ENCODE results near the gene GPR143. TPM values are rescaled to one million over a fixed set of nuclear protein-coding genes. Genes with fewer than 3 reads are reported as not detected.
A peak's percentile ranks its signal among the peaks of the same experiment; 100 is the strongest.

The GPR143 gene
- total RNA-seq, 2 experiments from 2014 or later = not detected

DNA sequence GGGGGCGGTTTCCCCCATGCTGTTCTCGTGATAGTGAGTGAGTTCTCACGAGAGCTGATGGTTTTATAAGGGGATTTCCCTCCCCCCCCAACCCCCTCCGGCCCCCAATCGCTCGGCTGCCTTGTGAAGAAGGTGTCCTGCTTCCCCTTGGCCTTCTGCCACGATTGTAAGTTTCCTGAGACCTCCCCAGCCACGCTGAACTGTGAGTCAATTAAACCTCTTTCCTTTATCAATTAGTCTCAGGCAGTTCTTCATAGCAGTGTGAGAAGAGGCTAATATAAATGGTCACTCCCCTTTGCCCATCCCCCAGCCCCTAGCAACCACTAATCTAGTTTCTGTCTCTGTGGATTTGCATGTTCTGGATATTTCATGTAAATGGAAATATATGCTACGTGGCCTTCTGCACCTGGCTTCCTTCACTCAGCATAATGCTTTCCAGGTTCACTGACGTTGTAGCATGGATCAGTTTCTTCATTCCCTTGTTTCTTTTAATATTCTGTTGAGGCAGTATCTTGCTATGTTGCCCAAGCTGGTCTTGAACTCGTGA, 16.4 kb downstream of the GPR143 start:
- H3K36me3 Mint-ChIP-seq = peaks cover 10% of the 10 kb centered on the region

DNA sequence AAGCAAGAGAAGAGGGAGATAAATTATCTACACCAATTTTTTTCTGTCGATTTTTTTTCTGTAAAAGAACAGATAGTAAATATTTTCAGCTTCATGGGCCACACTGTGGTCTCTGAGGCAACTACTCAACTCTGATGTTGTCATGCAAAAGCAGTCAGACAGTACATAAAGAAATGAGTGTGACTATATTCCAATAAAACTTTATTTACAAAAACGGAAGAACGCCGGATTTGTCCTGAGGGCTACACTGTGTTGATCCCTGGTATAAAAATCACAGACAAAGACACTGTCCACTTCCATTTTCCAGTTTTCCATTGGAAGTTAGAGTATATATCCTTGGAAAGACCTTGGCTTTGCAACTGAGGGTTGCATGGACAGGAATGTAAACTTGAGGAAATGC, 18.0 kb downstream of the GPR143 start:
- peaks cover 5% of the 10 kb centered on the region for H3K9me3 Mint-ChIP-seq
- no peak overlapping the region for H3K4me3 Mint-ChIP-seq
- peaks cover 10% of the 10 kb centered on the region for H3K36me3 Mint-ChIP-seq
- POLR2A ChIA-PET = no interaction called here
- ATAC-seq (ENCODE audit: low read depth) (no peak), DNase-seq (no peak)
- peaks cover 3% of the 10 kb centered on the region for H3K27me3 Mint-ChIP-seq
- H3K27ac Mint-ChIP-seq = no peak overlapping the region
- peaks cover 12% of the 10 kb centered on the region for H3K4me1 Mint-ChIP-seq

More for the DNA sequence above, 16.4 kb downstream of the GPR143 start:
- Mint-ChIP-seq H3K27me3 (peaks cover 2% of the 10 kb centered on the region), H3K4me3 (no peak overlapping the region), H3K9me3 (peaks cover 5% of the 10 kb centered on the region), H3K27ac (no peak overlapping the region), H3K4me1 (peaks cover 12% of the 10 kb centered on the region)
- POLR2A ChIA-PET = no interaction called here
- ATAC-seq (ENCODE audit: low read depth) = no peak
- no peak for DNase-seq

DNA sequence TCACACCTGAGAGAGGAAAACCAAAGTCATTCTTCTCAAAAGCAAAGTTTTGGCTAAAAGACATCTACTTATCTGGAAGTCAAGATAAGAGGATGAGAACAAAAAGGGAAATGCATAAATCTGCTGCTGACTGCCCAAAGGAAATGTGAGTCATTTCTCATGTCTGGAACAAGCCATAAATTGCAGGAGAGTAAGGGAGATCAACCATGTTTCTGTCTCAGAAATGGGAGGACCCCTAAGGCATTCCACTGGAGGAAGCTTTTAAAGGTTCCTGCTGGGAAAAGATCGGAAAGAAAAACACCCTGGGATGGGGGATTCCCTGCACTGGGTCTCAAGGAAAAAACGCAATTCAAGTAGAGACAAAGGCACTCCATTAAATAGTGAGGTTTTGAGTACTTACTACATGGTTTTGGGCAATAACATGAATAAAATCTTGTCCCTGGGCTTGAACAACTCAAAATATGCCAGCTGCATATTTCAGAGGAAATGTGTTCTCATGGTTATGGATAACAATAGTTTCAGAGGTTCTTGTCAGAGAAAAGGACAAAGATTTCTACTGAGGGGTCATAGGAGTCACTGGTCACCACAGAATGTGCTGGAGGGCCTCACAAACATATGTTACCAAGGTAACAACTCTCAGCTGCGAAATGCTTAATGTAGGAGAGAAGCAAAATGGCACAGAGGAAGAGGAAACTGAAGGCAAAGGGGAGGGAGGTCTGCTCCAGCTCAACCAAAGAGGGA, 19.3 kb downstream of the GPR143 start:
- POLR2A ChIA-PET = no interaction called here
- H3K4me3 Mint-ChIP-seq = no peak overlapping the region
- H3K27me3 Mint-ChIP-seq = peaks cover 3% of the 10 kb centered on the region
- DNase-seq = no peak
- H3K36me3 Mint-ChIP-seq = peaks cover 10% of the 10 kb centered on the region
- H3K4me1 Mint-ChIP-seq = peaks cover 12% of the 10 kb centered on the region
- H3K27ac Mint-ChIP-seq = peak overlapping the region; percentile 49
- ATAC-seq (ENCODE audit: low read depth) = no peak
- H3K9me3 Mint-ChIP-seq = peaks cover 5% of the 10 kb centered on the region

DNA sequence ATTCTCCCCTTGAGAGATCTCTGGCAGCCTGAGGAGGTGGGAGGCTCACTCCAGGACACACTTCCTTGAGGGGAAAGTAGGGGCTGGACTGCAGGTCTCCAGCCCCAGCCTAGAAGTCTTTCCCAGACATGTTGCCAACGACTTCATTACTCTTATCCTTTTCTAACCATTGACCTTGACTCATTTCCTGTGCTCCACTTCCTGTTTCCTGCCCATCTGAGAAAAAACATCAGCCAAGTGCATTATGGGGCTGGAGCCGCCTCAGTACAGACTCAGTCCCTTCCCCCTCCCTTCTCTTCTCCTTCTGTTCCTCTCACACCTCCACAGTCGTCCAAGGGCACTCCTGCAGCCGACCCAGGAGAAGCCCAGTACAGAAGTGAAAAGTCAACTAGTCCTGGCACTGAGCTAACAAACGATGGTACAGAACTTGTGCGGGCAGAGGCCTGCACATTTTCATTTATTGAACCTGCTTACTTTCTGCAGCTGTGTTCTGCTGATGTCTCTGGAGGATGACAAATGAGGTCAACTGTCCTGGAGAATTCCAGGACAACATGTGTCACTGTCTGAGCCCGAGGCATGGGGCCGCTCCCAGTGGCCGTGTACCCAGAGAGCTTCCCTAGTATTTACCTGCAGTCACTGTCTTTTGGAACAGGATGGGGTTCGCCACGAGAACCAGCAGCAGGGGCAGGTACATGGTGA, 20.1 kb downstream of the GPR143 start:
- Mint-ChIP-seq H3K4me3 (peak overlapping the region; percentile 63), H3K27ac (peak overlapping the region; percentile 82), H3K36me3 (peaks cover 10% of the 10 kb centered on the region), H3K9me3 (peaks cover 5% of the 10 kb centered on the region), H3K4me1 (peaks cover 12% of the 10 kb centered on the region), H3K27me3 (peaks cover 3% of the 10 kb centered on the region)
- peak; percentile 60 for ATAC-seq (ENCODE audit: low read depth)
- no peak for DNase-seq
- POLR2A ChIA-PET = no interaction called here

DNA sequence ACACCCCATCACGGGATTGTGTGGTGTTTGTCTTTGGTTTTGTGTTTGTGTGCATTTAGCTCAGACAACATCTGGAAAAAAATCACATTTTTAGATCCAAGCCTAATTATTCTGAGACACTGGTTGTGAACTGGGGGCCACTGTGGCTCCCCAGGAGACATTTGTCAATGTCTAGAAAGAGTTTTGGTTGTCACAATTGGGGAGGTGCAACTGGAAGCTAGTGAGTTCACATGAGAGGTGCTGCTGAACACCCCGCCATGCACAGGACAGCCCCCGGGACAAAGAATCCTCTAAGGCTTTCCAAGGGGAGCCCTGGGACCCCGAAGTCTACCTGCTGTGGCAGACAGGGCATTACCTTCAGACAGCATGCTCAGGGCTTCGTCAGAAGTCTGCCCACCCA, 26.5 kb downstream of the GPR143 start:
- POLR2A ChIA-PET = no interaction called here
- no peak for DNase-seq
- ATAC-seq (ENCODE audit: low read depth) = no peak
- Mint-ChIP-seq H3K36me3 (no peaks in the 10 kb centered on the region), H3K4me3 (no peak overlapping the region), H3K4me1 (peaks cover 2% of the 10 kb centered on the region), H3K9me3 (peaks cover 3% of the 10 kb centered on the region), H3K27ac (no peak overlapping the region), H3K27me3 (peaks cover 3% of the 10 kb centered on the region)

DNA sequence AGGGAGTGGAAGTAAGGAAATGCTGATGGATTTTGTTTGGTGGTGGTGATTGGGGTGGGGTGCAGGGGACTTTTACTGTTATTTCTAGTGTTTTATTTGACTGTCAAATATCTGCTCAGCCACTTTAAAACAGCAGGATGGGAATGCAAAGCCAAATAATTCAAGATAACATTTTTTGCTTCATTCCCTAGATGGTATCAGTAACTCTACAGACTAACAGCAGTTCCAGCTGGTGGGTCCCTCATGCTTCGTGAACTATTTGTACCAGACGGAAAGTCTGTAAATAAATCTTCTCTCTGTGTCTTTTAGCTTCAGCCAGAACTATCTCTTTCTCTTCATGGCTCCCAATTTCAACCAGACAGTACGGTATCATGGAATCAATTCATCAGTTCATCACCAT, 27.5 kb downstream of the GPR143 start:
- Mint-ChIP-seq H3K4me1 (peaks cover 2% of the 10 kb centered on the region), H3K9me3 (peaks cover 3% of the 10 kb centered on the region), H3K4me3 (no peak overlapping the region), H3K36me3 (no peaks in the 10 kb centered on the region), H3K27ac (no peak overlapping the region), H3K27me3 (peaks cover 2% of the 10 kb centered on the region)
- ATAC-seq (ENCODE audit: low read depth) (no peak), DNase-seq (no peak)
- POLR2A ChIA-PET = no interaction called here

DNA sequence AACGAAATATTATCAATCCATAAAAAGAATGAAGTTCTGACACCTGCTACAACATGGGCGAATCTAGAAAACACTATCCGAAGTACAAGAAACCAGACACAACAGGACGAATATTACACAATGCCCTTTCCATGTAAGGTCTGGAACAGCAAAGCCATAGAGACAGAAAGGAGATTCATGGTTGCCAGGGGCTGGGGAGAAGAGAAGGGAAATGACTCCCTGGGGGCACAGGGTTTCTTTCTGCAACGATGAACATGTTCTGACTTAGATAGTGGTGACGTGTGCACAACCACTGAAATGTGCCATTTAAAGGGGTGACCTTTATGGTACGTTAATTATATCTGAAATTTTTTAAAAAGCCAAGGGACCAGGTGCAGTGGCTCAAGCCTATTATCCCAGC, 28.3 kb downstream of the GPR143 start:
- no peak for DNase-seq
- Mint-ChIP-seq H3K9me3 (peaks cover 3% of the 10 kb centered on the region), H3K27ac (no peak overlapping the region), H3K4me1 (peaks cover 2% of the 10 kb centered on the region), H3K4me3 (no peak overlapping the region), H3K27me3 (peaks cover 2% of the 10 kb centered on the region), H3K36me3 (no peaks in the 10 kb centered on the region)
- POLR2A ChIA-PET = no interaction called here
- no peak for ATAC-seq (ENCODE audit: low read depth)

DNA sequence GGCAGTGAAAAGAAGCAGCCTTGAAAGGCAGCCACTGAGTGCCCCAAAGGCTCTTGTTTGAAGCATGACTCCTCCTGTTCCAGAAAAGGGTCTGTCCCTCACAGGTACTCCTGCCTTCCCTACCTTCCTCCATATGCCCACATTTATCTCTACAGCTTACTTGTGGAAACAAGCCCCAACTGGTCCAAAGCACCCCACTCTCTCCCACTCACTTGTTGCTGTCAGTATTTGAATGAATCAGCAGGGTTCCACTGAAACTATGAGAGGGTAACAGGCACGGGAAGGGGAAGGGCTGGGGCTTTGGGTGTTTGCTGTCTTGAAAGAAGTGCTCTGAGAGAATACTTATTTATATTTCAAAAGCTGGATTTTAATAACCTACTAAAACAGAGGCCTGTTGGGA, 34.9 kb downstream of the GPR143 start:
- no peaks in the 10 kb centered on the region for H3K27me3 Mint-ChIP-seq
- no peaks in the 10 kb centered on the region for H3K4me1 Mint-ChIP-seq
- H3K36me3 Mint-ChIP-seq = no peaks in the 10 kb centered on the region
- peaks cover 10% of the 10 kb centered on the region for H3K9me3 Mint-ChIP-seq
- no peak overlapping the region for H3K4me3 Mint-ChIP-seq
- no peak for ATAC-seq (ENCODE audit: low read depth)
- H3K27ac Mint-ChIP-seq = no peak overlapping the region
- no peak for DNase-seq
- POLR2A ChIA-PET = no interaction called here

DNA sequence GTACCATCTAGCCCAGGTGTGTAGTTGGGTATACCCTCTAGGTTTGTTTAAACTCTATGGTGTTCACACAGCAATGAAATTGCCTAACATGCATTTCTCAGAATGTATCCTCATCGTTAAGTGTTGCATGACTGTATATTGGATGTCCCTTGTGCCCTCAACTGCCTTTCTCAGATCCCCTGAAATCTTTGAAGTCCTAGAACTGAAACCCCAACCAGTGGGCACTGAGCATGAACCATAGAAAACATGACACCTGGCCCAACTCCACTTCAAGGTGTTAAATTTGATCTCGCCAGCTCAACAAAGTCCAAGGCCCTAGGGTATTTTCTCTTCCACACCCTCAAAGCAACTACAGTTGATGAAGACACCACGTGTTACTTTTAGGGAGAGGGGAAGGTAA, 35.6 kb downstream of the GPR143 start:
- Mint-ChIP-seq H3K27me3 (no peaks in the 10 kb centered on the region), H3K4me1 (no peaks in the 10 kb centered on the region), H3K9me3 (peaks cover 8% of the 10 kb centered on the region), H3K27ac (no peak overlapping the region), H3K36me3 (no peaks in the 10 kb centered on the region), H3K4me3 (no peak overlapping the region)
- POLR2A ChIA-PET = no interaction called here
- no peak for ATAC-seq (ENCODE audit: low read depth)
- no peak for DNase-seq

DNA sequence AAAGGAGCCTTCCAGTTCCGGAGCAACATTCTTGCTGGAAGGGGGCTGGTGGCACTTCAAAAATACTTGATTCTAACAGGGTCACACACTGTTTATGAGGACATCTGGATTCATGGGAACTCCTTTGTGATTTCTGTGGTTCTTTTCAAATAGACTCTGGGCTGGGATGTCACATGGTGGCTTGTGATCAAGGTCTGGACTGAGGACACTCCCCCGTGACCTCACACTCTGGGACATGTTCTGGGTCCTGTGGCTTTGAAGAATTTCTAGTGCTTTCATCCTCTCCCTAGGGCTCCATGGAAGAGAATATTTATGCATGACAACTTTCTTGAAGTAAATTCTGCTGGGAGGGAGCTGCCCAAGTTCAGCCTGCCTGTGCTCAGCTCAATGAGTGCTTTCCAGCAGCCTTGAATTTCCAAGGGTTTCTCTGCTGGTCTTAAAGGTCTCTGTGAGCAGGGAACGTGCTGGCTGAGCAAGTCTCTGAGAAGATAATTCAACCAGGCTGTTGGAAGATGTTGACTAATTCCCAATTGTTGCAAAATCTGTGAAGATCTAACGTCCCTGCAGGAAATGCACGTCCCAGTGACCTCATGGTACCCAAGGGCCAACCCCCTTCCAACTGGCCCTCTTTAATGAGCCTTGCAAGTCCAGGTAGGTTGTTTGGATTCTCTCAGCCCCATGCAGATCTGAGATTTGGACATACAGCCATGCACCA, 36.3 kb downstream of the GPR143 start:
- DNase-seq = no peak
- ATAC-seq (ENCODE audit: low read depth) = no peak
- H3K27me3 Mint-ChIP-seq = no peaks in the 10 kb centered on the region
- no peak overlapping the region for H3K27ac Mint-ChIP-seq
- H3K4me1 Mint-ChIP-seq = no peaks in the 10 kb centered on the region
- peaks cover 7% of the 10 kb centered on the region for H3K9me3 Mint-ChIP-seq
- POLR2A ChIA-PET = no interaction called here
- no peaks in the 10 kb centered on the region for H3K36me3 Mint-ChIP-seq
- no peak overlapping the region for H3K4me3 Mint-ChIP-seq

DNA sequence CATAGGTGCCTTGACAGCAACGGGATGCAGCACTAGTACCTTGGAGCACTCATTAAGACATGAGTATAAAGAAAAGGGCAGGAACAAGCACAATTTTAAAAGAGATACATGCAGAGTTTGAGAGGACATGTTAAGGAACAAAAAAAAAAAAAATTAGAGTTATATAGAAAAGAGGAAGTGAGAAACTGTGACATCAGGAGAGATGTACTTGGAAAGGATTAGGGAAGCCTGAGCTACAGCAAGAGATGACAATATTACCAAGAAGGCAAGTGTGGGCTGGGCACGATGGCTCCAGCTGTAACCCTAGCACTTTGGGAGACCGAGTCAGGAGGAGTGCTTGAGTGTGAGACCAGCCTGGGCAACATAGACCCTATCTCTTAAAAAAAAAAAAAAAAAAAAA, 37.4 kb downstream of the GPR143 start:
- H3K27ac Mint-ChIP-seq = no peak overlapping the region
- POLR2A ChIA-PET = no interaction called here
- peaks cover 8% of the 10 kb centered on the region for H3K9me3 Mint-ChIP-seq
- peaks cover under 1% of the 10 kb centered on the region for H3K36me3 Mint-ChIP-seq
- no peaks in the 10 kb centered on the region for H3K4me1 Mint-ChIP-seq
- DNase-seq = no peak
- H3K4me3 Mint-ChIP-seq = no peak overlapping the region
- ATAC-seq (ENCODE audit: low read depth) = no peak
- no peaks in the 10 kb centered on the region for H3K27me3 Mint-ChIP-seq

DNA sequence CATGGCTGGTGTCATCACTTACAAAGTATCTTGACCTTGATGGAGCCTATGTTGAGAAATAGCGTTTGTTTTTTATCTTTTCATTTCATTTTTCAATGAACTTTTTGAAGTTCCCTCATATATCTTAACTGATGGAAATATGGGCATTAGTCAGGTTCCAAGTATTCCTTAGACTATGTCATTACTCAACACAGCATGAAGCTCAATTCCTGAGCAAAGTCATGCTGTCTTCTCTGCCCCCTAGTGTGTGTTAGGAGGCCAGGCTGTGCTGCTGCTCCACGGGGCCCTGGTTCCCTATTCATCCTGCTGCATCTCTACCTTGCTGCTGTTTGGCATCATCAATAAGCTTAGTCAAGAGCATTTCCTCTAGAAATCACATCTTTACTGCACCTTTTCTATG, 40.9 kb downstream of the GPR143 start:
- no peak for ATAC-seq (ENCODE audit: low read depth)
- Mint-ChIP-seq H3K36me3 (peaks cover 17% of the 10 kb centered on the region), H3K9me3 (peaks cover 14% of the 10 kb centered on the region), H3K4me1 (no peaks in the 10 kb centered on the region), H3K27me3 (no peaks in the 10 kb centered on the region), H3K27ac (no peak overlapping the region), H3K4me3 (no peak overlapping the region)
- no peak for DNase-seq
- POLR2A ChIA-PET = no interaction called here

DNA sequence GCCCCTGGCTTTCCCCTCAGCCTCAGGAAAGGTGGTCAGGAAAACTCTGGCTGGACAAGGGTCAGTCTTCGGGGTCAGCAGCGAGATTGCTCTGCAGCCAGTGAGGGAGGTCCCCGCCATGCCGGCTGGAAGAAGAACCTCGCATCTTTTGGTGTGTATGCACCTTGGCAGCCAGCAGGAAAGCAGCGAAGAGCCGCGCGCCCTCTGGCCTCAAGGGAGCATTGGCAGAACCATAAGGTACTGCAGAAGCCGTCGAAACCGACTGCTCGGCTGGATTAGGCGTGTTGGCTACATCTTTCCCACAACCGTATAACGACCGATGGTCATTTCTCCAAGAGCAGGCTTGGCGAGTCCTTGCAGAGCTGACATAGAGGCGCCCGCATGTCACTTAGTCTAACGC, 48.3 kb downstream of the GPR143 start:
- H3K4me3 Mint-ChIP-seq = no peak overlapping the region
- H3K27me3 Mint-ChIP-seq = no peaks in the 10 kb centered on the region
- peaks cover 6% of the 10 kb centered on the region for H3K9me3 Mint-ChIP-seq
- POLR2A ChIA-PET = no interaction called here
- H3K27ac Mint-ChIP-seq = no peak overlapping the region
- H3K4me1 Mint-ChIP-seq = no peaks in the 10 kb centered on the region
- ATAC-seq (ENCODE audit: low read depth) (no peak), DNase-seq (no peak)
- peaks cover 29% of the 10 kb centered on the region for H3K36me3 Mint-ChIP-seq

DNA sequence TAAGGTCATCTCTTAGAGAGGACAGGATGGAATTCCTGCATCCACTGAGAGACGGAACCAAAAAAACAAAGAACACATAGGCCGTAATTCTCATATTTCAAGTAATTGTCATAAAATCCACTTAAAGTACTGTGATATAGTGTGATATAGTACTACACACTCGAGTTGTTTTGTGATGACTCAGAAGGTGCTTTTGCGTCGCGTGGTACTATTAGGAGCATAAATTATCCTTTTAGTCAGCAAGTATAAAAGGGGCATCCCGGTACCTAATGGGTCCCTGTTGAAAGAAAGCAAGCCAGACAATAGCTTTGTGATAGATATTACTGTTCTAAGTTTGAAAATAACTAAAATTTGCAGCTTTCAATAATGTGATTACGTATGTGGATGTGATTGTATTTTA, 55.3 kb downstream of the GPR143 start:
- Mint-ChIP-seq H3K4me1 (peaks cover 6% of the 10 kb centered on the region), H3K27ac (no peak overlapping the region), H3K27me3 (no peaks in the 10 kb centered on the region), H3K9me3 (no peaks in the 10 kb centered on the region), H3K36me3 (peaks cover 7% of the 10 kb centered on the region), H3K4me3 (no peak overlapping the region)
- ATAC-seq (ENCODE audit: low read depth) = no peak
- POLR2A ChIA-PET = no interaction called here
- DNase-seq = no peak

All from activated naive CD8-positive, alpha-beta T cell treated with anti-CD3 and anti-CD28 coated beads, Interleukin-2, amount 10 ng/mL, durations not matched to agents 7 days and 5 days (primary cell).